ENCODE data around the gene METTL17. TPM values are rescaled to one million over a fixed set of nuclear protein-coding genes. Genes with fewer than 3 reads are reported as not detected.
"Not testable (repeated sequence)": the region's sequence is repeated elsewhere in the genome, so short reads cannot be mapped to it uniquely, and the experiment has no call there.

Gene METTL17
- total RNA-seq: 100 to 1,000 TPM in 1 of 8 experiments, 10 to 100 TPM in 7; 30.2 to 119 (median 58.5) TPM

GRCh38 chr14:20989787-20990600 is at the start of gene METTL17:
Gene METTL17, plus strand, starts transcription at chr14:20989980. Its CDS starts 23 bp downstream, at chr14:20990003.
- peak within 1 kb of the TSS; percentile 53 to 93 (median 60) for H3K4me3 ChIP-seq
- WGBS, 10 experiments: 0 to 3% (median 0%) methylated on average over 8 to 18 of the region's 42 CpGs; no CpG with 5 or more reads in 3 of the 10 experiments
- in situ Hi-C loops (cut with MboI; ENCODE audit: low pct_unique_long_range_greater_than_20kb in 2 of 9, low sequenced_read_pairs in 9 of 9, unreplicated experiment in 9 of 9): no loop called here
- H3K4me1 ChIP-seq (replicated peaks in 1 of 2): peaks cover 14 to 18% of the 10 kb centered on the region in 2 donors
- peak; percentile 93 to 99 (median 97) for ATAC-seq (replicated peaks in 6 of 8)
- peak within 1 kb of the TSS; percentile 58 to 81 for H3K27ac ChIP-seq

- H3K27ac ChIP-seq; H3K4me3 ChIP-seq; in situ Hi-C loops (cut with MboI; ENCODE audit: low pct_unique_long_range_greater_than_20kb in 2 of 9, low sequenced_read_pairs in 9 of 9, unreplicated experiment in 9 of 9); H3K4me1 ChIP-seq (replicated peaks in 1 of 2): not testable (repeated sequence)
- 20 to 60% methylated on average over 1 of the region's 6 CpGs; no CpG with 5 or more reads in 8 of the 10 experiments for WGBS, 10 experiments
- ATAC-seq (replicated peaks in 6 of 8): peak in 1 of 8 experiments; percentile 55
Measured at GRCh38 chr14:20945146-20945545, 44.6 kb upstream of the METTL17 start.

- WGBS, 10 experiments: 70% methylated on average over 2 of the region's 9 CpGs; no CpG with 5 or more reads in 9 of the 10 experiments
- in situ Hi-C loops (cut with MboI; ENCODE audit: low pct_unique_long_range_greater_than_20kb in 2 of 9, low sequenced_read_pairs in 9 of 9, unreplicated experiment in 9 of 9); H3K4me1 ChIP-seq (replicated peaks in 1 of 2); H3K27ac ChIP-seq; H3K4me3 ChIP-seq; ATAC-seq (replicated peaks in 6 of 8): not testable (repeated sequence)
Measured at GRCh38 chr14:20946707-20947106, 43.1 kb upstream of the METTL17 start.

GRCh38 chr14:20954736-20955537 is 34.8 kb upstream of the METTL17 start, which contains the start of gene RNASE2:
Gene RNASE2, plus strand, starts transcription at chr14:20955487. Its CDS starts 285 bp downstream, at chr14:20955772.
- H3K27ac ChIP-seq; ATAC-seq (replicated peaks in 6 of 8); H3K4me1 ChIP-seq (replicated peaks in 1 of 2); H3K4me3 ChIP-seq: not testable (repeated sequence)
- in situ Hi-C loops (cut with MboI; ENCODE audit: low pct_unique_long_range_greater_than_20kb in 2 of 9, low sequenced_read_pairs in 9 of 9, unreplicated experiment in 9 of 9): loop anchor here in 2 of 9 experiments (25.0 kb wide), 2 partner anchors 93 to 243 kb away; no protein-coding TSS in a partner anchor
- 0 to 100% (median 76%) methylated on average over 1 to 3 of the region's 4 CpGs; no CpG with 5 or more reads in 4 of the 10 experiments for WGBS, 10 experiments

GRCh38 chr14:20955538-20955873 is 34.3 kb upstream of the METTL17 start:
- not testable (repeated sequence) for ATAC-seq (replicated peaks in 6 of 8); H3K27ac ChIP-seq; H3K4me1 ChIP-seq (replicated peaks in 1 of 2); H3K4me3 ChIP-seq
- in situ Hi-C loops (cut with MboI; ENCODE audit: low pct_unique_long_range_greater_than_20kb in 2 of 9, low sequenced_read_pairs in 9 of 9, unreplicated experiment in 9 of 9): loop anchor here in 2 of 9 experiments (25.0 kb wide), 2 partner anchors 93 to 243 kb away; no protein-coding TSS in a partner anchor
- WGBS, 10 experiments: 52 to 80% (median 67%) methylated on average over 1 to 4 of the region's 5 CpGs; no CpG with 5 or more reads in 5 of the 10 experiments

- H3K27ac ChIP-seq: no peak overlapping the region
- 66 to 86% (median 81%) methylated on average over 3 to 11 of the region's 11 CpGs; no CpG with 5 or more reads in 1 of the 10 experiments for WGBS, 10 experiments
- ATAC-seq (replicated peaks in 6 of 8): no peak
- in situ Hi-C loops (cut with MboI; ENCODE audit: low pct_unique_long_range_greater_than_20kb in 2 of 9, low sequenced_read_pairs in 9 of 9, unreplicated experiment in 9 of 9): loop anchor here in 2 of 9 experiments (25.0 kb wide), 2 partner anchors 94 to 244 kb away; no protein-coding TSS in a partner anchor
- H3K4me3 ChIP-seq: no peak overlapping the region
- no peaks in the 10 kb centered on the region for H3K4me1 ChIP-seq (replicated peaks in 1 of 2)
Measured at GRCh38 chr14:20956376-20956976, 33.3 kb upstream of the METTL17 start.

GRCh38 chr14:20958946-20959345 is 30.8 kb upstream of the METTL17 start:
- in situ Hi-C loops (cut with MboI; ENCODE audit: low pct_unique_long_range_greater_than_20kb in 2 of 9, low sequenced_read_pairs in 9 of 9, unreplicated experiment in 9 of 9): loop anchor here in 2 of 9 experiments (25.0 kb wide), 2 partner anchors 97 to 247 kb away; no protein-coding TSS in a partner anchor
- ATAC-seq (replicated peaks in 6 of 8); H3K4me1 ChIP-seq (replicated peaks in 1 of 2); H3K4me3 ChIP-seq; H3K27ac ChIP-seq: not testable (repeated sequence)

- in situ Hi-C loops (cut with MboI; ENCODE audit: low pct_unique_long_range_greater_than_20kb in 2 of 9, low sequenced_read_pairs in 9 of 9, unreplicated experiment in 9 of 9): loop anchor here in 2 of 9 experiments (25.0 kb wide), 2 partner anchors 107 to 257 kb away; no protein-coding TSS in a partner anchor
- ATAC-seq (replicated peaks in 6 of 8): no peak
- Histone ChIP-seq H3K27ac (no peak overlapping the region), H3K4me3 (no peak overlapping the region), H3K4me1 (replicated peaks in 1 of 2) (peaks cover 0 to 4% of the 10 kb centered on the region in 2 donors)
- 33 to 100% (median 79%) methylated on average over 1 to 3 of the region's 3 CpGs; no CpG with 5 or more reads in 1 of the 10 experiments for WGBS, 10 experiments
Measured at GRCh38 chr14:20969336-20969735, 20.4 kb upstream of the METTL17 start.

GRCh38 chr14:20970647-20970982 is 19.2 kb upstream of the METTL17 start:
- WGBS, 10 experiments: 11 to 81% (median 34%) methylated on average over 1 to 10 of the region's 10 CpGs; no CpG with 5 or more reads in 3 of the 10 experiments
- in situ Hi-C loops (cut with MboI; ENCODE audit: low pct_unique_long_range_greater_than_20kb in 2 of 9, low sequenced_read_pairs in 9 of 9, unreplicated experiment in 9 of 9): loop anchor here in 3 of 9 experiments (10.0 to 25.0 kb wide), 4 partner anchors 108 to 276 kb away; no protein-coding TSS in a partner anchor
- Histone ChIP-seq H3K4me3 (peak overlapping the region; percentile 45 to 56 (median 46)), H3K4me1 (replicated peaks in 1 of 2) (peaks cover 0 to 4% of the 10 kb centered on the region in 2 donors), H3K27ac (peak overlapping the region in 1 of 2 donors; percentile 15)
- peak; percentile 1 to 10 (median 4) for ATAC-seq (replicated peaks in 6 of 8)

GRCh38 chr14:20970983-20971704 is 18.6 kb upstream of the METTL17 start:
- peak; percentile 84 to 96 (median 94) for ATAC-seq (replicated peaks in 6 of 8)
- 0% methylated on average over 1 to 7 of the region's 47 CpGs; no CpG with 5 or more reads in 4 of the 10 experiments for WGBS, 10 experiments
- peaks cover 0 to 4% of the 10 kb centered on the region in 2 donors for H3K4me1 ChIP-seq (replicated peaks in 1 of 2)
- in situ Hi-C loops (cut with MboI; ENCODE audit: low pct_unique_long_range_greater_than_20kb in 2 of 9, low sequenced_read_pairs in 9 of 9, unreplicated experiment in 9 of 9): loop anchor here in 3 of 9 experiments (10.0 to 25.0 kb wide), 4 partner anchors 109 to 276 kb away; no protein-coding TSS in a partner anchor
- peak overlapping the region; percentile 15 to 52 for H3K27ac ChIP-seq
- H3K4me3 ChIP-seq: peak overlapping the region; percentile 45 to 56 (median 46)

- peak overlapping the region; percentile 45 to 56 (median 46) for H3K4me3 ChIP-seq
- no peak for ATAC-seq (replicated peaks in 6 of 8)
- H3K27ac ChIP-seq: no peak overlapping the region
- WGBS, 10 experiments: 0 to 100% (median 29%) methylated on average over 1 to 5 of the region's 8 CpGs; no CpG with 5 or more reads in 4 of the 10 experiments
- in situ Hi-C loops (cut with MboI; ENCODE audit: low pct_unique_long_range_greater_than_20kb in 2 of 9, low sequenced_read_pairs in 9 of 9, unreplicated experiment in 9 of 9): loop anchor here in 3 of 9 experiments (10.0 to 25.0 kb wide), 4 partner anchors 109 to 277 kb away; no protein-coding TSS in a partner anchor
- H3K4me1 ChIP-seq (replicated peaks in 1 of 2): peaks cover 0 to 4% of the 10 kb centered on the region in 2 donors
Measured at GRCh38 chr14:20971705-20972021, 18.1 kb upstream of the METTL17 start.
